ENCODE data around the gene RALB.

- TF ChIP-seq CTCF (conservative IDR thresholded peaks at IDR 0.05 in 1 of 2, IDR thresholded peaks at IDR 0.05 in 1 of 2; ENCODE audit: low read depth in 1 of 2, low read length in 2 of 2) (no peak), EZH2 (IDR thresholded peaks at IDR 0.05; ENCODE audit: low read length, missing control alignments) (no peak)
Observed at GRCh38 chr2:120229341-120229740, 23.3 kb upstream of the RALB start.
